Peyer's patch (tissue), 4 donors: Measurements from ENCODE around the gene SERPINB12.

Experiments used
- CTCF ChIP-seq, 6 experiments: fragments of 450-650 bp in 4 of 6; fragments of 200-600 bp in 2 of 6; sonication (generic) in 1 of 6; IDR thresholded peaks; one replicate each; pipeline ENCODE4 v1.5.1; 2017 to 2019; ENCODE audit warnings: antibody characterized with exemption in 6 of 6, mild to moderate bottlenecking in 3 of 6, moderate library complexity in 1 of 6
- POLR2A ChIP-seq, 2 donors: fragments of 450-650 bp; IDR thresholded peaks; one replicate each; pipeline ENCODE4 v1.5.1; 2017; ENCODE audit warnings: antibody characterized with exemption in 2 of 2, mild to moderate bottlenecking in 2 of 2, moderate library complexity in 2 of 2

- no peak for TF ChIP-seq POLR2A (IDR thresholded peaks at IDR 0.05)
- TF ChIP-seq CTCF (IDR thresholded peaks at IDR 0.05) = no peak
Observed at GRCh38 chr18:63604791-63605567, 62.8 kb downstream of the SERPINB12 start.
